ENCODE data around the gene AFDN. TPM values are rescaled to one million over a fixed set of nuclear protein-coding genes. Genes with fewer than 3 reads are reported as not detected.

The AFDN gene
- total RNA-seq, 3 donors from 2014 or later (not counting 1 experiment from before 2014, with no cell fraction given), result 6.3 to 9.3 (median 7.9) TPM

GRCh38 chr6:167970230-167970629 lies 143.5 kb downstream of the AFDN start:
- intact Hi-C loops (cut with micrococcal nuclease), result no loop called here
- Histone ChIP-seq H3K36me3 (ENCODE audit: control insufficient read depth, insufficient read depth, low read length) (no peaks in the 10 kb centered on the region), H3K27me3 (ENCODE audit: control insufficient read depth, insufficient read depth, low read length) (no peaks in the 10 kb centered on the region), H3K27ac (ENCODE audit: low read length) (no peak overlapping the region), H3K4me3 (ENCODE audit: low read length) (no peak overlapping the region), H3K9me3 (ENCODE audit: control insufficient read depth, insufficient read depth, low read length) (no peaks in the 10 kb centered on the region), H3K4me1 (ENCODE audit: control insufficient read depth, insufficient read depth, low read length) (no peaks in the 10 kb centered on the region)
- Mint-ChIP-seq H3K27ac (no peak overlapping the region), H3K4me1 (no peaks in the 10 kb centered on the region), H3K9me3 (no peaks in the 10 kb centered on the region), H3K27me3 (ENCODE audit: low read depth in 2 of 2) (peaks cover 6 to 11% of the 10 kb centered on the region in 2 donors), H3K4me3 (no peak overlapping the region), H3K36me3 (no peaks in the 10 kb centered on the region)
- DNase-seq (no peak), ATAC-seq (no peak)
- 93% methylated on average over 9 of the region's 10 CpGs for WGBS (ENCODE audit: insufficient coverage)
- TF ChIP-seq, protein P1, sequence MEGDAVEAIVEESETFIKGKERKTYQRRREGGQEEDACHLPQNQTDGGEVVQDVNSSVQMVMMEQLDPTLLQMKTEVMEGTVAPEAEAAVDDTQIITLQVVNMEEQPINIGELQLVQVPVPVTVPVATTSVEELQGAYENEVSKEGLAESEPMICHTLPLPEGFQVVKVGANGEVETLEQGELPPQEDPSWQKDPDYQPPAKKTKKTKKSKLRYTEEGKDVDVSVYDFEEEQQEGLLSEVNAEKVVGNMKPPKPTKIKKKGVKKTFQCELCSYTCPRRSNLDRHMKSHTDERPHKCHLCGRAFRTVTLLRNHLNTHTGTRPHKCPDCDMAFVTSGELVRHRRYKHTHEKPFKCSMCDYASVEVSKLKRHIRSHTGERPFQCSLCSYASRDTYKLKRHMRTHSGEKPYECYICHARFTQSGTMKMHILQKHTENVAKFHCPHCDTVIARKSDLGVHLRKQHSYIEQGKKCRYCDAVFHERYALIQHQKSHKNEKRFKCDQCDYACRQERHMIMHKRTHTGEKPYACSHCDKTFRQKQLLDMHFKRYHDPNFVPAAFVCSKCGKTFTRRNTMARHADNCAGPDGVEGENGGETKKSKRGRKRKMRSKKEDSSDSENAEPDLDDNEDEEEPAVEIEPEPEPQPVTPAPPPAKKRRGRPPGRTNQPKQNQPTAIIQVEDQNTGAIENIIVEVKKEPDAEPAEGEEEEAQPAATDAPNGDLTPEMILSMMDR (IDR thresholded peaks at IDR 0.05), result no peak

DNA sequence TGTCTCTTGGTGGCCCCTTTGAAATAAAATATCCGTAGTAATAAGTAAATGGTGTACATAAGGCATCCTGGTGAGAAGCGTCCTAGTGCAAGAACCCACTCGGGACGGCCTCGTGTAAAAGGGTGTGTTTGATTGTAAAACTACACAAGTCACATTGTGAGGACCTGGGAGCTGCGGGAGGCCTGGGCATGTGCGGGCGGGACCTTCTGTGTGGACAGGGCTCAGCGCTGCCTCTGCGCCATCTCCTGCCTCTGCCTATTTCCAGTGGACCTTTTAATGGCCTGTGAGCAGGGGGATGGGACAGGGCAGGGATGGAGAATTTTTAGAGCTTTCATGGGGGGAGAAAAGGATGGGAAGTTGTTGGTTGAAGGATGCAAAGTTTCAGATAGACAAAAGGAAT lies 145.5 kb downstream of the AFDN start:
- H3K27ac ChIP-seq (ENCODE audit: low read length), result no peak overlapping the region
- Mint-ChIP-seq H3K4me3 (no peak overlapping the region), H3K36me3 (no peaks in the 10 kb centered on the region), H3K9me3 (no peaks in the 10 kb centered on the region), H3K4me1 (no peaks in the 10 kb centered on the region), H3K27ac (no peak overlapping the region), H3K27me3 (ENCODE audit: low read depth in 2 of 2) (peaks cover 6 to 11% of the 10 kb centered on the region in 2 donors)
- intact Hi-C loops (cut with micrococcal nuclease), result no loop called here
- H3K4me3 ChIP-seq (ENCODE audit: low read length), result no peak overlapping the region
- WGBS (ENCODE audit: insufficient coverage), result 95% methylated on average over 10 of the region's 10 CpGs
- H3K36me3 ChIP-seq (ENCODE audit: control insufficient read depth, insufficient read depth, low read length), result no peaks in the 10 kb centered on the region
- no peaks in the 10 kb centered on the region for H3K9me3 ChIP-seq (ENCODE audit: control insufficient read depth, insufficient read depth, low read length)
- H3K4me1 ChIP-seq (ENCODE audit: control insufficient read depth, insufficient read depth, low read length), result no peaks in the 10 kb centered on the region
- H3K27me3 ChIP-seq (ENCODE audit: control insufficient read depth, insufficient read depth, low read length), result no peaks in the 10 kb centered on the region
- ATAC-seq (no peak), DNase-seq (no peak)
- TF ChIP-seq, protein P1 (IDR thresholded peaks at IDR 0.05), result no peak

- Histone ChIP-seq H3K27ac (ENCODE audit: low read length) (no peak overlapping the region), H3K4me1 (ENCODE audit: control insufficient read depth, insufficient read depth, low read length) (no peaks in the 10 kb centered on the region), H3K36me3 (ENCODE audit: control insufficient read depth, insufficient read depth, low read length) (no peaks in the 10 kb centered on the region), H3K27me3 (ENCODE audit: control insufficient read depth, insufficient read depth, low read length) (no peaks in the 10 kb centered on the region), H3K4me3 (ENCODE audit: low read length) (no peak overlapping the region), H3K9me3 (ENCODE audit: control insufficient read depth, insufficient read depth, low read length) (no peaks in the 10 kb centered on the region)
- Mint-ChIP-seq H3K27ac (no peak overlapping the region), H3K27me3 (ENCODE audit: low read depth in 2 of 2) (peaks cover 6 to 11% of the 10 kb centered on the region in 2 donors), H3K36me3 (no peaks in the 10 kb centered on the region), H3K4me3 (no peak overlapping the region), H3K9me3 (no peaks in the 10 kb centered on the region), H3K4me1 (no peaks in the 10 kb centered on the region)
- WGBS (ENCODE audit: insufficient coverage), result 79% methylated on average over 8 of the region's 9 CpGs
- DNase-seq (no peak), ATAC-seq (no peak)
- intact Hi-C loops (cut with micrococcal nuclease), result no loop called here
- TF ChIP-seq, protein P1 (IDR thresholded peaks at IDR 0.05), result no peak
These were observed 146.6 kb downstream of the AFDN start for GRCh38 chr6:167973148-167973885.

Measured in natural killer cell (primary cell).